ENCODE measurements around the gene FXYD2.

The FXYD2 gene

DNA sequence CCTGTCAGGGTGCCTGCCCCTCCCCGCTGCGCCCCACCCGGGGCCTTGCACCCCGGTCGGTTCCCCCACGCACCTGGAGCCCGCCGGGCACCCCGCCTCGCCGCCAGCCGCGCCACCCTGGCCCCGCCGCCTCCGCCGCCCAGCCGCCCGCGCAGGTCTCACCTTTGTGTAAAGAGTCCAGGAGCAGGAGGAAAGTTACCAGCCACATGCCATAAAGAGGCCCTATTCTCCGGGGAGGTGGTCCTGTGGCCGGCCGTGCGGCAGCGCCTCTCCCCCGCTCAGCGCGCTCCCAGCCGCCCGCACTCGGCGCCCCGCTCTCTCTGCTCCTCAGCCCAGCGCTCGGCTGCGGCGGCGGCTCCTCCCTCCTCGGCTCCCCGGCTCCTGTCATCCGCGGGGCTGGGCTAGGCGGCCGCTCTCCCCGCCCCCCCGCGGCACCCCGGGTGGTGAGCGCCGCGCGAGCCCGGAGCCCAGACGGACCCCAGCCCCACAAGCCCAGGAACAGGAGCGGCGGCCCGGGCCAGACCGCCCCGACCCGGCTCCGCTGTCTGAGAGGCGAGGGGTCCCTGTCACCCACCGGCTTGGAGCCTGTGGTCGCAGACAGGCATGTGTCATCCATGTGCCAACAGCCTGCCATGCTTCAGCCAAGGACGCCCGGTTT is 27.5 kb downstream of the FXYD2 start, which contains the start of gene DSCAML1:
Gene DSCAML1, minus strand, starts transcription at position 345 of the 658 bp plus-strand sequence. Its CDS starts 137 bp downstream, at position 208.
- DNase-seq (ENCODE audit: low read depth): no peak

DNA sequence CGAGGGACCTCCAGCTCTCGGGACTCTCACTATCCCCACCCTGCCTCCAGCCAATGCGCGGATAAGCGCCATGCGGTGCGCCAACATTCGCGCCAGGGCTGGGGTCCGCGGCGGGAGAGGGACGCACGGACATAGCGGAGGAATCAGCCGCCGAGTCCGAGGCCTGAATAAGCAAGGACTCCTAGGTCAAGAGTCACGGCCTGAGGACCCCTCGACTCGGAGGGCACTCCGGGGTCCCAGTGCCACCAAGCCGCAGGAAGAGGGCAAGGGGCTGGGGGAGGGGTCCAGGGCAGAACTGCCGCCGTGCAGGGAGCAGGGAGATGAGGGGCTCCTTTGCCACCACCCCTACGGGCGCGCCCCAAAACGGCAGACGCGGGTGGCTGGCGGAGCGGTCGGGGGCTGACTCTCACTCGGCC is 28.1 kb downstream of the FXYD2 start:
- no peak for DNase-seq (ENCODE audit: low read depth)

DNA sequence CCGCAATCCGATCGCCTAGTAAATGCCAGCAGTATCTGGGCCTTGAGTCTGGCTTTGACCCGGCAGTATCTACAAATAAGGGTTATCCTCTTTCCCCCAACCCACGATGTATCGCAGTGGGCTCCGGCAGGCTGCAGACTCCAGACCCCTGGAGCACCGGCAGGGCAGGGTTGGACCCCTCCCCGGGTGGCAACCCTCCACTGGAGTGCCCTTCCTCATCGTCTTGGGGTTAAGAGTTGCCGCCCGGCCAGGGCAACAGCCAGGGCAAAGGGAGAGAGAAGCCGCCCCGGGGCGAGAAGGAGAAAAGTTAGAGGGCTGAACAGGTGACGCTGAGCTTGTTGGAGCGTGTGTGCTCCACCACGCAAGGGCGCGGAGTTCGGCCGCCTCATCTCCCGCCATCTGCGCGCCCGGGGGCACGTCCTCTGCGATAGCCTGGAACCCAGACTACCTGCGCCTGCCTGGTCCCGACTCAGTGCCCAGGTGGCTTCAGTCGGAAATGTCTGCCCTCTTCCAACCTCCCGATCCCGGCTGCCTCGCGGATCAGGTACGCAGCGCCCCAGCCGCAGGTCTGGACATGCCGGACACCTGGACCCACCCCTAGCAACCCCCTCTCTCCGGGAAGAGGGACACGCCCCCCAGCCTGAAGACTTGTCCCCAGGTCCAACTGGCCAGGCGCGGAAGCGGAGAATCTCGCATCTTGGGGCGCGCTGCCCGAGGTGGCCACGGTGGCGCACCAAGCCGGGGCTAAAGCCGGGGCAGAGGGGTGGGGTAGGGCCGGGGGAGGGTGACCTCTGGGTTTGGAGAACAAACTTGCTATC is 28.7 kb downstream of the FXYD2 start:
- no peak for DNase-seq (ENCODE audit: low read depth)

DNA sequence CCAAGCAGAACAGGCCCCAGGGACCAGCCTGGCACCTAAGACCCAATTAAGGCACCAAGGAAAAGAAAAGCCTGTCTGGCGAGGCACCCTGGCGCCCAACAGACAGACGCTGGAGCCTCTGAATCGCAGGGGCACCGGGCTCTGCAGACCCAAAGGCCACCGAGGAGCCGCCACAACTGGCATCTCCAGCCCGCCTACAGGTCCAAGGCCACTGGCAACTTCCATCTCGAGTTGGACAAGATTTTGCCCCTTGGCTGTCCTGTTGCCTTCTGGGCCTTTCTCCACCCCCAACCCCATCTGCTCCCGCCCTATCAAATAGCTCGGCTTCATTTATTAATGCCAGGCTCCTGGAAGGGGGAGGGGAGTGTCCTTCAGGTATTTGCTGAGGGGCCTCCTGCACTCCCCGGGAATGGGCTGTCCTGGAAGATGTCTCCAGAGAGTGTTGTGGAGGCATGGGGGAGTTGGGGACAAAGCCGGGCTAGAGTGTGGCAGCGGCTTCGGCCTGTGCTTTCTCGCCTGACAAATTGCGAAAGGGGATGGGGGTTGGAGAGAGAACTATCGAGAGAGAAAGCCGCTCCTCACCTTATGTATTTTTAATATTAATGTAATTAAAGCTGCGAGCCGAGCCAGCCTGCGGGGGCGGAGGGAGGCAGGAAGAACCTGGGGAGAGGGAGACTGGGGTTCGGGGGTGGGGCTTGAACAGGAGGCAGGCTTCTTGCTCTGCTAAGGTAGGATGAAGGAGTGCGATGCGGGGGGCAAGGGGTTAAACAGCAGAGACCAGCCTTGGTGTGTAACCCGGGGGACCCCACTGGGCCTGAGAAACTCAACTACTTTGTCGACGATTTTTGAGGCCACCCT is 29.5 kb downstream of the FXYD2 start:
- DNase-seq (ENCODE audit: low read depth): no peak

DNA sequence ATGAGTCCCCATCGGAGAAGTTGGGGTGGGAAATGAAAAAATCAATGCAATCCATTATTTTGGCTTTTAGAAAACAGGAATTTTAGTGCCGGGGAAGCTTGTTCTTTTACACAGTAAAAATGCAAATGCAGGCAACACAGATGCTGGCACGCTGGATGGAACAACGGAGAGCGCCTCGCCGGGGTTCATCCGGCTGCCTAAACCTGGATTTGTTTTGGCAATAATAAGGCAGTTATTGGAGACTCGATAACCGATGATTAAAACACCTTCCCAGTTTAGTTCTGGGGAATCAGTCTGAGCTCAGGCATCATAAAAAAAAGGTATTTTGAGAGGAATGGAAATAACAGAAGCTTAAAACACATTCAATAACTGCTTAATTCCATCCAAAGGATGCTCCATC is 30.4 kb downstream of the FXYD2 start:
- DNase-seq (ENCODE audit: low read depth): no peak

DNA sequence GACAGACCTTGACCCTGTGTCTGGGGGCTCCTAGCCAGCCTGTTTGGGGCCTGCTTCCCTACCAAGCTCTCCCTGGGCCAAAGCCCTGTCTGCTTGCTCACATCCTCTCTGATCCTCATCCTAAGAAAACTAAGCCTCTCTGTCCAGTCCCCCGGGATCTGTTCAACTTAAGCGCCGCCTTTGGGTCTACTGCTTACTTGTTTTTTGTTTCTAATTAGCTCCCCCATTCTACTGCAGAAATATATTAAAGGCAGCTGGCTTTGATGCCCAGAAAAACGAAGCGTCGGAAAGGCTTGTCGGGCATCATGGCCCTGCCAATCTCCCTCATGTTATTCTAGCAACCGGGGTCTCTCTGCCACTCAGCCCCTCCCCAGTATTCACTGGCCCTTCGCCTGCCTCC is 31.0 kb downstream of the FXYD2 start:
- no peak for DNase-seq (ENCODE audit: low read depth)

DNA sequence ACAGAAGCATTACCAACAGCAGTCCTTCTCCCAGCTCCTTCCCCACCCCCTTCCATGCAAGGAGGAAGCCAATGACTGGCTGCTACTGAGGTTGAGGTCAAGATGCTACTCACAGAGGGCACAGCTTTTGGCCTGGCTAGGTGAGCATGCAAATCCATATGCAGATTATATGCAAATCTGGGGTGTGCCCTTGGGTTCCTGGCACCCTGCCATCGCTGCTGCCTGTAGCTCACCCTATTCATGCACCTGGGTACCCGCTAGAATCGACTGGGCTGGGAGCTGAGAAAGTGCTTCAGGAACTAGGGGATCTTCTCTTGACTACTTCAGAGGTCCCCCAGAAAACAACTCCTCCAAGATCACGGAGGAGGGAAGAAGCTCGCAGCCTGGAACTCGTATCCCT is 31.6 kb downstream of the FXYD2 start:
- DNase-seq (ENCODE audit: low read depth): no peak

DNA sequence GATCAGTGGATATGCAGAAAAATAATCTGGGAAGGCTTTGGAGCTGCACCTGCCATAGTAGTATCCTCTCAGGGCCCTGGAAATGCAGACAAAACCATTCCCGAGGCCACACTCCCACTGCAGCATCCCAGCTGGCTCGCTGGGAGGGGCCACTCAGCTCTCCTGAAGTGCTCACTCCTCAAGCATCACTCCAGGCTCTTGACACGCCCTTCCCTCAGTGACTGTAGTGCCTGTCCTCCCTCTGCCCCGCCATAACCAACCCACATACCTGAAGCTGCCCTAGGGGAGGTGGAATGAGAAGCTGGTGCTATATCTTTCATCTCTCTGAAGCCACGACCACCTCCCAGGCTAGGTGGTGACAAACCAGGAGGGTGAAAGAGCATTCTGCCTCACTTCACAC is 32.3 kb downstream of the FXYD2 start:
- DNase-seq (ENCODE audit: low read depth): no peak

DNA sequence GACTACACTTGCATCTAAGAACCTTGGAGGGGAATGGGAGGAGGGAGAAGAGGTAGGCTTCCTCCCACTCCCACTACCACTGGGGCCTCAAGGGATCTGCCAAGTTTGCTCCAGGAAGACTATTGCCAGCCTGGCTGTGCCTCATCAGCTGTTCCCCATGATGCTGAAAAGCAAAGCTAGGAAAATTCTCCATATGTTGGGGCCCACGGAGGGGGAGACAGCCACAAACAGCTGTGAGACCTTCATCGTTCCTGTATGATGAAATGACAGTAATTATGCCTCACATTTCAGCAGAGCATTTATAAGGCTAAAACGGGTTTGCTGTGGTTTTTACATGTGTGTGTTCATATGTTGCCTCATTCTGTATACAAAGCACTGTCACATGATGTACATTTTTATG is 34.3 kb downstream of the FXYD2 start:
- DNase-seq (ENCODE audit: low read depth): no peak

DNA sequence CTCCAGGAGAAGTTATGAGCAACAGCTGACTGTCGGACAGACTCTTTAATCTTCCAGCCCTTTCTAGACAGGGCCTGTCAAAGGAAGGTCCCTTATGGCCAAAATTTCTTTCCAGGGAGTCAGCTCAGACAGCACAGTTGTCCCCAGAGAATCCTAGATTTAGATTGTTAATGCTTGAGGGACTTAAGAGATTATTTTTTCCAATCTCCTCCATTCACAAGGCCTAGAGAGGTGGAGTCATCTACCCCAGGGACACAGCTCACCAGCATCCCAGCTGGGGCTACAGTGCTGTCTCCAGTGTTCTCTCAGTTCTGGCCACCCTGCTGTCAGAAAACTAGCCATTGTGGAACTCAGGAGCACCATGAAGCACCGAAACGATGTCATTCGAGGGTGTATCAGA is 35.3 kb downstream of the FXYD2 start:
- DNase-seq (ENCODE audit: low read depth): no peak

DNA sequence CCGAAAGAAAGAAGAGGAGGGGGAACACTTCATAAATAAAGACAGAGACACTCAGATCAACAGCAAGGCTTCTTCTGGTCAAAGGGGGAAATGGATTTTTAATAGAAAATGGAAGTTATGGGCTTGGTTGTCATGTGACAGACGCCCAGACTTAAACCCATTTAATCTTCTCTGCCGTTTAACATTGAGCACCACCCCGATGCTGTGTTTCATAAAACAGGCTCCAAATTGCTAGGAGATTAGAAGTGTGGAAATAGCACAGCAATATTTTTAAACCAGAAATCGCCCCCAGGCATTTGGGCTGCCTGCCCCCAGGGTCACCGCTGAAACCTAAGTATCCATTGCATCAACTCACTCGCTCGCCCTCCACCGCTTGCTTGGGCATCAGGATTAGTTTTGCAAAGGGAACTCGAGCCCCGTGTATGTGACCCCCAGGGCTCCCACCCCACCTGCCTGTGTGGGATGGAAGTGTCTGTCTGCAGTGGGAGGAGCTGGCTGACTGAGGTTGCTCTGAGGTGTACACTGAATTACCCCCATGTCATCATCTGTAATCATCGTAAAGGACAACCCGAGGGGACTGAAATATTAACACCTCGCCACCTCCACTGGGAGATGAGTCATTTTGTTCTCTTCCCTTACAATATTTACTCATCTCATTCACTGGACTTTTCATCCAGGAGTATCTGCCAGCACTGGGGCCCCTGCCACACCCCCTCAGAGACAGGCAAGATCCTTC is 38.2 kb downstream of the FXYD2 start:
- no peak for DNase-seq (ENCODE audit: low read depth)

DNA sequence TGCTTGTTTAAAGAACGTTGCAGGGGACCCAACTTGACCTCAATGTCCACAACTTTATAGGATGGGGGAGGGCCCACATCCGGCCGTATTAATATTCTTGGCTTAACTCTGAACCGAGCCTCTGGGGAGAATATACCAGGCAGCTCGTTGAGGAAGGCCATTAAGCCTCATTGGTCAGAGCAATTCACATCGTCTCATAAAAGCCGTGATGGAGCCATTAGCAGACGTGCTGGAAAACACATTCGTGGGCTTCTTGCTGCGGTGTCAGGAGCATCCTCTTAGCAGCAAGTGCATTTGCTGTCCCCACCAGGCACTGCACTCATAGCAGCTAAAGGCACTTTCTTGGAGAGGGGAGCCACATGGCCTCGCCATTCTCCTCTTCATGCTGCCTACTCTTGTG is 42.4 kb downstream of the FXYD2 start:
- DNase-seq (ENCODE audit: low read depth): no peak

DNA sequence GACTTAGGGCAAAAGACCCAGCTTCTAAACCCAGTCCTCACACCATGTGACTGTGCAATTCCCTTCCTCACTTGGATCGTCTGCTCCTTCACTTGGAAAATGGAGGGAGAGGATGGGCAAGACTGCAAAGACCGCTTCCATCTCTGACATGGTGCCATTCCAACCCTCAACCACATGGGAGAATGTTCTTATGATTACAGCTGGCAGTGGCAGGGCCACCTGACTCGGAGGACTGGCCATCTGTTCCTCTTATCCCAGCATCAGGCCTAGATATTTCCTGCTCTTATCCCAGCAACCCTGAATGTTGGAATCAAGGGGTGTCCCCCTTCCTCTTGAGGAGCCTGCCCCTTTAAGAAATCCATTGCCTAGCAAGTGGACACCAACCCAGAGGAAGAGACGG is 42.9 kb downstream of the FXYD2 start:
- DNase-seq (ENCODE audit: low read depth): no peak

DNA sequence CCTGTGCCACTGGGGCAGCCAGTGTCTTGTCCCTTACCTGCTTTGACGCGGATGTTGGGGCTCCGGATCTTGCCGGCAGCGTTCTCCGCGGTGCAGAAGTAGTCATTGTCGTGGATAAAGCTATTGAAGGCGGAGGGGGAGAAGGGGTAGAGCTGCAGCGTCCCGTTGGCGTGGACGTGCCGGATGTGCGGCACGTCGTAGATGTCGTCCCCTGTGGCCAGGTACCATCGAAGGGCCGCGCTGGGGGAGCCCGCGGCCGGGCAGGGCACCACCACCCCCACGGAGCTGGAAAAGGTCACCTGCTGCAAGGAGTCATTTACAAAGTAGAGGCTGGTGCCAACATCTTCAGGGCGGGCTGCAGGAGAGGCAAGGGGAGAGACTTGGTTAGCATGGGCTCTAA is 44.1 kb downstream of the FXYD2 start:
- no peak for DNase-seq (ENCODE audit: low read depth)

DNA sequence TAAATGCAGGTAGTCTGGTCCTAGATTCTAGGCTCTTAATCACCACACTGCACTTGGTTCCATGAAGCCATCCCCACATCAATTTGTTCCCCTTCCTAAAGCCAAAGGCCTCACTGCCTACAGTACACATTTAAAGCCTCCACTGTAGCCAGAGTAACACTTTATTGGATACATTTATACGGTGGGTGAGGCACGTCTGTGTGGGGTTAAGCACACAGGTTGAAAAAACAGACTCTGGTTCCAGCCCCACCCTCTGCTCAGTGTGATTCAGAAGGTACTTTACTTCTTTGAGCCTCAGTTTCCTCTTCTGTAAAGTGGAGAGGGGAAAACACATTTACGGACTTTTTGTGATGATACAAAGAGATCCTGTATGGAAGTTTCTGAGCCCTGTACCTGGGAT is 50.0 kb downstream of the FXYD2 start:
- no peak for DNase-seq (ENCODE audit: low read depth)

DNA sequence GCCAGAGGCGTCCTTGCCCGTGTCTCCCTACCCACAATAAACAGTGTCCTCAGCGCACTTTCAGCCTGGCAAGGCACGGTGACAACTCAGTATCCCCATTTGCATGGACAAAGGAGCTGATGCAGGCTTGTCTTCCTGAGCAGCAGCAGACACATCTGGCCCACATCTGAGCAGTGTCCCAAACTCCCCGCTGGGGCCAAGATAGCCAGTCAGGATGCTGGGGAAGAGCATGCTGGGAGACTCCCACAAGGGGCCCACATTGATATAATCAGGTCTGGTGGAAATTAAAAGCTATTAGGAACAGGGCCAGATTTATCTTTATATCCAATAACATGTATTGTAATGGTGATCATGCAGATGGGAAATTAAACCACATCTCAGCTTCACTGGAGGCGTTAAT is 52.2 kb downstream of the FXYD2 start:
- DNase-seq (ENCODE audit: low read depth): no peak

DNA sequence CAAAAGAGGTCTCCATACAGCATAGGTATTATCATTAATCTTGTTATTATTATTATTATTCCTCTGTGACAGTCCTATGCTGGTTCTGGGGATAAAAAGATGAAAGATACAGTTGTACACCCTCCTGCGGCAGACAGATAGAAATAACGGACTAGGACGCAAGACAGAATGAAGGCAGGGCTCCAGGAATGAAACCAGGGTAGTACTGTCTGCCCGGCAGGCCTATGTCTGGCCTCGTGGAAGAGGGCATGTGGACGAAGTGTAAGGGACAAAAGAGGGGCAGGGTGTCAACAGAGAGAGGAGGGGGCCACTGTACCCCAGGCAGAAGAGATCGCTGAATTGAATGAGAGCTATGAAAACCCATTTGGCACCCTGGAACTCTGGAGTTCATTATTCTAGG is 52.7 kb downstream of the FXYD2 start:
- no peak for DNase-seq (ENCODE audit: low read depth)

DNA sequence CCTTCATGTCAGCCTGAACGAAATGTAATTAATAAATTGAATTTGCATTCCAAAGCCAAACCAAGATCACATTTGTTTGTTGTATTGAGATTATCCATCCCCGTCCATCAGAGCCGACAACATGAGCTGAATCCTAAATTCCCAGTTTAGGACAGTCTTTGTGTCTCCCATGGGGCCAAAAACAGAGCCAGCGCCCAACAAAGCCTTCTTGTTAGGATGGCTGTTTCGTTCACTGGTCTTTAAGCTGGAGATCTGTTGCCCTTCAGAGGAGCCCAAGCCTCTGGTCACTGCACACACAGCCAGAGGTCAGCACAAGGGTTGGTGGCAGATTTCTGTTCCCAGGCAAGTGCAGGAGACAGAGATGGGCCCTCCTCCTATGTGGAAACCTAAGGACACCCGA is 53.3 kb downstream of the FXYD2 start:
- no peak for DNase-seq (ENCODE audit: low read depth)

DNA sequence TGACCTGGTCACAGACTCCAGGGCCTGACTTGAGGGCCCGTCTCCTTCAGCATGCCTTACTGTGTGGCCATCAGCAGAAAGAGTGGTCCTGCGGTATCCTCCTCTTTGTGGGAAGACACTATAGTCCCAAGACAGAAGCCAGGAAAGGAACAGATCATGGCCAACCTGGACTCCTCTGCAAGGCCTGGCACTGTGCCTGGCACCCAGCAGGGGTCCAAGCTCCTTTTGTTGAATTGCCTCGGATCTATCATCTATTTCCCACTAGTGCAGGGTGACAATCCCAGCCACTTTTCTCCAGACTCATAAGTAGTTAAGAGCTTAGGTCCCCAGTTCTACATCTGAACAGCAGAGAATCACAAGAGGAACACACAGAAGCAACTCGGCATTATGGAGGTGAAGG is 54.5 kb downstream of the FXYD2 start:
- no peak for DNase-seq (ENCODE audit: low read depth)

Measured in HS-5 (cell line).